HG03066 (cell line): ENCODE measurements around the gene FBXW4.

ENCODE experiments used
- ATAC-seq: cut with Tn5 transposase; IDR thresholded peaks from one replicate; pipeline ENCODE4 v1.9.1; 2021; ENCODE audit warnings: low read depth; ENCODE audit not compliant: unreplicated experiment

The FBXW4 gene

GRCh38 chr10:101619983-101620382 lies 75.0 kb downstream of the FBXW4 start:
- no peak for ATAC-seq

GRCh38 chr10:101618871-101619270 lies 76.1 kb downstream of the FBXW4 start:
- no peak for ATAC-seq

- no peak for ATAC-seq
Observed at GRCh38 chr10:101617824-101618568, 77.0 kb downstream of the FBXW4 start.

- ATAC-seq, result no peak
Observed at GRCh38 chr10:101617102-101617823, 77.7 kb downstream of the FBXW4 start.

- no peak for ATAC-seq
Observed at GRCh38 chr10:101616415-101617101, 78.4 kb downstream of the FBXW4 start.

- no peak for ATAC-seq
Observed at GRCh38 chr10:101615525-101616116, 79.3 kb downstream of the FBXW4 start.

- no peak for ATAC-seq
Observed at GRCh38 chr10:101614663-101615524, 80.1 kb downstream of the FBXW4 start.

- ATAC-seq, result no peak
Observed at GRCh38 chr10:101613646-101614045, 81.3 kb downstream of the FBXW4 start.

- no peak for ATAC-seq
Observed at GRCh38 chr10:101612872-101613271, 82.1 kb downstream of the FBXW4 start.

- ATAC-seq, result no peak
Observed at GRCh38 chr10:101612086-101612485, 82.9 kb downstream of the FBXW4 start.

GRCh38 chr10:101611096-101611905 lies 83.7 kb downstream of the FBXW4 start:
- no peak for ATAC-seq

GRCh38 chr10:101609481-101609880 lies 85.5 kb downstream of the FBXW4 start:
- ATAC-seq, result no peak

- no peak for ATAC-seq
Observed at GRCh38 chr10:101607124-101607523, 87.8 kb downstream of the FBXW4 start.

GRCh38 chr10:101602761-101603398 lies 92.1 kb downstream of the FBXW4 start:
- peak; percentile 63 for ATAC-seq

- ATAC-seq, result no peak
Observed at GRCh38 chr10:101601541-101601940, 93.4 kb downstream of the FBXW4 start.

- no peak for ATAC-seq
Observed at GRCh38 chr10:101597091-101597900, 97.7 kb downstream of the FBXW4 start.

- no peak for ATAC-seq
Observed at GRCh38 chr10:101595591-101596433, 99.2 kb downstream of the FBXW4 start.
